Measurements from ENCODE around the gene DAND5. TPM values are rescaled to one million over a fixed set of nuclear protein-coding genes. Genes with fewer than 3 reads are reported as not detected.
A peak's percentile ranks its signal among the peaks of the same experiment; 100 is the strongest.

Gene DAND5
- total RNA-seq, 2 experiments from 2014 or later = not detected

GRCh38 chr19:12990853-12991252, 21.5 kb downstream of the DAND5 start:
- intact Hi-C loops (cut with micrococcal nuclease) = no loop called here
- POLR2A ChIA-PET = no interaction called here
- H3K4me3 Mint-ChIP-seq = no peak overlapping the region
- H3K9me3 Mint-ChIP-seq = no peaks in the 10 kb centered on the region
- CTCF ChIA-PET = no interaction called here
- TF ChIP-seq CTCF (IDR thresholded peaks at IDR 0.05) = no peak
- ATAC-seq (no peak), DNase-seq (no peak)
- H3K27me3 Mint-ChIP-seq = peaks cover 10% of the 10 kb centered on the region
- H3K4me1 Mint-ChIP-seq (ENCODE audit: low read depth) = peaks cover 5% of the 10 kb centered on the region
- no peak overlapping the region for H3K27ac Mint-ChIP-seq
- H3K36me3 Mint-ChIP-seq (ENCODE audit: low read depth) = no peaks in the 10 kb centered on the region

- peaks cover 10% of the 10 kb centered on the region for H3K27me3 Mint-ChIP-seq
- ATAC-seq = no peak
- DNase-seq = no peak
- H3K27ac Mint-ChIP-seq = no peak overlapping the region
- no peaks in the 10 kb centered on the region for H3K36me3 Mint-ChIP-seq (ENCODE audit: low read depth)
- peaks cover 8% of the 10 kb centered on the region for H3K4me1 Mint-ChIP-seq (ENCODE audit: low read depth)
- intact Hi-C loops (cut with micrococcal nuclease) = no loop called here
- ChIA-PET POLR2A (no interaction called here), CTCF (interaction anchor here (1.0 kb wide), 1 partner anchor 102 kb away, joined by 3 read pairs; no protein-coding TSS in a partner anchor)
- no peaks in the 10 kb centered on the region for H3K9me3 Mint-ChIP-seq
- no peak overlapping the region for H3K4me3 Mint-ChIP-seq
- TF ChIP-seq CTCF (IDR thresholded peaks at IDR 0.05) = no peak
Measured at GRCh38 chr19:12991296-12991695, 21.9 kb downstream of the DAND5 start.

- Mint-ChIP-seq H3K9me3 (no peaks in the 10 kb centered on the region), H3K27ac (no peak overlapping the region), H3K4me3 (no peak overlapping the region), H3K27me3 (peaks cover 8% of the 10 kb centered on the region), H3K4me1 (ENCODE audit: low read depth) (peaks cover 8% of the 10 kb centered on the region), H3K36me3 (ENCODE audit: low read depth) (no peaks in the 10 kb centered on the region)
- ATAC-seq = no peak
- POLR2A ChIA-PET = interaction anchor here (1.2 kb wide), 1 partner anchor 107 kb away, joined by 3 read pairs; no protein-coding TSS in a partner anchor
- DNase-seq = no peak
- CTCF ChIA-PET = interaction anchor here (0.6 to 2.6 kb wide), 5 partner anchors 9 to 240 kb away, joined by 3 to 10 read pairs (median 6); no protein-coding TSS in a partner anchor
- no peak for TF ChIP-seq CTCF (IDR thresholded peaks at IDR 0.05)
- intact Hi-C loops (cut with micrococcal nuclease) = no loop called here
Measured at GRCh38 chr19:12992729-12993128, 23.4 kb downstream of the DAND5 start.

GRCh38 chr19:12993562-12993961, 24.2 kb downstream of the DAND5 start:
- Mint-ChIP-seq H3K4me1 (ENCODE audit: low read depth) (peaks cover 8% of the 10 kb centered on the region), H3K4me3 (no peak overlapping the region), H3K36me3 (ENCODE audit: low read depth) (no peaks in the 10 kb centered on the region), H3K27me3 (peaks cover 8% of the 10 kb centered on the region), H3K9me3 (no peaks in the 10 kb centered on the region), H3K27ac (no peak overlapping the region)
- DNase-seq = no peak
- ChIA-PET POLR2A (interaction anchor here (1.2 to 1.7 kb wide), 2 partner anchors 12 to 106 kb away, joined by 3 to 5 read pairs; no protein-coding TSS in a partner anchor), CTCF (interaction anchor here (0.7 to 2.6 kb wide), 5 partner anchors 10 to 28 kb away, joined by 3 to 10 read pairs (median 6); no protein-coding TSS in a partner anchor)
- intact Hi-C loops (cut with micrococcal nuclease) = no loop called here
- no peak for TF ChIP-seq CTCF (IDR thresholded peaks at IDR 0.05)
- ATAC-seq = no peak

- peaks cover 8% of the 10 kb centered on the region for H3K4me1 Mint-ChIP-seq (ENCODE audit: low read depth)
- H3K9me3 Mint-ChIP-seq = no peaks in the 10 kb centered on the region
- peak; percentile 60 for DNase-seq
- intact Hi-C loops (cut with micrococcal nuclease) = no loop called here
- peaks cover 8% of the 10 kb centered on the region for H3K27me3 Mint-ChIP-seq
- ChIA-PET POLR2A (interaction anchor here (1.7 kb wide), 1 partner anchor 10 kb away, joined by 5 read pairs; no protein-coding TSS in a partner anchor), CTCF (interaction anchor here (1.0 to 2.6 kb wide), 7 partner anchors 12 to 66 kb away, joined by 3 to 10 read pairs (median 4); no protein-coding TSS in a partner anchor)
- peak; percentile 72 for ATAC-seq
- no peak for TF ChIP-seq CTCF (IDR thresholded peaks at IDR 0.05)
- H3K4me3 Mint-ChIP-seq = peak within 1 kb of the TSS; percentile 82
- H3K27ac Mint-ChIP-seq = peak within 1 kb of the TSS; percentile 60
- no peaks in the 10 kb centered on the region for H3K36me3 Mint-ChIP-seq (ENCODE audit: low read depth)
Measured at GRCh38 chr19:12994701-12995595, 25.6 kb downstream of the DAND5 start, which contains the start of gene NFIX. Gene NFIX, plus strand, starts transcription at chr19:12995475. Its CDS starts 363 bp downstream, at chr19:12995838.

Data from activated CD8-positive, alpha-beta T cell treated with anti-CD3 and anti-CD28 coated beads for 36 hours (primary cell).